Panc1 (cell line): ENCODE results near the gene PMF1. TPM values are rescaled to one million over a fixed set of nuclear protein-coding genes. Genes with fewer than 3 reads are reported as not detected.
A peak's percentile ranks its signal among the peaks of the same experiment; 100 is the strongest.

Experiments used
- ATAC-seq: fragments of 200-7000 bp; cut with Tn5 transposase; 2 replicates; pipeline ENCODE4 v1.9.1; 2020; ENCODE audit warnings: mild to moderate bottlenecking, moderate library complexity
- BruUV-seq: library from RNA; stranded (reverse); fragments of 400-500 nt; replicated peaks from 2 replicates; lab custom pipeline; 2021; lab: Mats Ljungman, UMichigan
- CTCF ChIA-PET: fragments of 300-600 bp; sonication (Branson Sonifier 250); formaldehyde crosslinking; loops from one replicate; lab custom pipeline; 2022; ENCODE audit warnings: antibody characterized with exemption; lab: Charles Lee
- POLR2A ChIA-PET: fragments of 300-600 bp; sonication (Branson Sonifier 250); formaldehyde crosslinking; loops from one replicate; lab custom pipeline; 2022; ENCODE audit warnings: antibody characterized with exemption; lab: Charles Lee
- DNase-seq: peaks from one replicate; pipeline ENCODE4 v3.0.0-alpha.2; 2010; ENCODE audit warnings: low read depth, low spot score
- H3K27ac ChIP-seq: 2 replicates; pipeline ENCODE4 v1.5.1; 2011; ENCODE audit warnings: mild to moderate bottlenecking, low read length, inconsistent platforms
- H3K27me3 ChIP-seq: fragments of 200-500 bp; sonication (Bioruptor generic); 2 replicates; pipeline ENCODE4 v1.6.0; 2014; ENCODE audit warnings: low read length, inconsistent platforms; ENCODE audit not compliant: control insufficient read depth, insufficient read depth
- H3K36me3 ChIP-seq: fragments of 200-500 bp; sonication (Bioruptor generic); 2 replicates; pipeline ENCODE4 v1.5.1; 2014; ENCODE audit warnings: inconsistent platforms, mild to moderate bottlenecking, low read length, moderate library complexity; ENCODE audit not compliant: control insufficient read depth, insufficient read depth
- H3K4me1 ChIP-seq: 2 replicates; pipeline ENCODE4 v1.5.1; 2011; ENCODE audit warnings: inconsistent platforms, mild to moderate bottlenecking, low read length, moderate library complexity; ENCODE audit not compliant: control insufficient read depth, insufficient read depth
- H3K4me3 ChIP-seq, 2 experiments: 2 replicates each; pipeline ENCODE4 v1.5.1; 2011 to 2012; ENCODE audit warnings: low read depth in 2 of 2, low read length in 2 of 2, mild to moderate bottlenecking in 2 of 2, inconsistent platforms in 1 of 2, moderate library complexity in 1 of 2
- H3K9me3 ChIP-seq: fragments of 200-500 bp; sonication (Bioruptor generic); 2 replicates; pipeline ENCODE4 v1.5.1; 2014; ENCODE audit warnings: low read depth, mild to moderate bottlenecking, inconsistent platforms, low read length, moderate library complexity; ENCODE audit not compliant: control insufficient read depth, insufficient read depth
- CTCF ChIP-seq: fragments of 450-650 bp; IDR thresholded peaks from 2 replicates; pipeline ENCODE4 v1.5.1; 2017; ENCODE audit warnings: mild to moderate bottlenecking
- POLR2AphosphoS5 ChIP-seq: IDR thresholded peaks from 2 replicates; pipeline ENCODE4 v1.6.1; 2012; ENCODE audit warnings: mild to moderate bottlenecking, low read depth, low read length, moderate library complexity
- REST ChIP-seq, 2 experiments: IDR thresholded peaks; 2 replicates each; pipeline ENCODE4 v1.6.1; 2011 to 2012; ENCODE audit warnings: low read depth in 2 of 2, control low read depth in 1 of 2, low read length in 1 of 2, mild to moderate bottlenecking in 1 of 2, moderate library complexity in 1 of 2; ENCODE audit not compliant: insufficient read depth in 1 of 2
- SIN3A ChIP-seq: IDR thresholded peaks from 2 replicates; pipeline ENCODE4 v1.6.1; 2012; ENCODE audit warnings: low read depth, mild to moderate bottlenecking, low read length, moderate library complexity, borderline replicate concordance; ENCODE audit not compliant: insufficient read depth
- TCF7L2 ChIP-seq: IDR thresholded peaks from 2 replicates; pipeline ENCODE4 v1.6.1; 2011; ENCODE audit warnings: mild to moderate bottlenecking, low read depth, low read length, inconsistent platforms
- in situ Hi-C: cut with HindIII; loops from 2 replicates; pipeline ENCODE4 v1.10.0; 2016; ENCODE audit warnings: low sequenced_read_pairs, low pct_unique_long_range_greater_than_20kb
- intact Hi-C: fragments of 100-400 bp; cut with micrococcal nuclease; formaldehyde crosslinking; loops from one replicate; pipeline ENCODE4 v1.10.0; 2022; ENCODE audit not compliant: unreplicated experiment
- total RNA-seq: library from RNA; stranded (reverse); gene quantifications from one replicate; pipeline ENCODE4 v1.2.1, GENCODE V29; 2021; ENCODE audit not compliant: unreplicated experiment

PMF1 gene
- total RNA-seq, 1 experiment from 2014 or later: 57.5 TPM

GRCh38 chr1:156282479-156283222 is 69.8 kb downstream of the PMF1 start, which contains the start of gene SMG5:
TSS of gene SMG5 (minus strand) at chr1:156282825. CDS start at chr1:156282680, 145 bp downstream.
- Histone ChIP-seq H3K4me1 (peaks cover 14% of the 10 kb centered on the region), H3K36me3 (peaks cover 20% of the 10 kb centered on the region), H3K27me3 (no peaks in the 10 kb centered on the region), H3K9me3 (no peaks in the 10 kb centered on the region), H3K4me3 (peak within 1 kb of the TSS; percentile 75 to 92), H3K27ac (peak within 1 kb of the TSS; percentile 98)
- peak; percentile 46; the same call in 1 of the 2 replicates for TF ChIP-seq TCF7L2
- peak; percentile 93; the same call in 1 of the 2 replicates for TF ChIP-seq SIN3A
- no peak for TF ChIP-seq CTCF
- TF ChIP-seq POLR2AphosphoS5: peak; percentile 83
- TF ChIP-seq REST (IDR thresholded peaks at IDR 0.05; ENCODE audit: insufficient read depth in 1 of 2, low read depth in 2 of 2, low read length in 1 of 2): peak in 1 of 2 experiments; percentile 55; a peak in 1 of 4 replicates
- in situ Hi-C loops (no loop called here), intact Hi-C loops (no loop called here)
- peak; percentile 90 for DNase-seq
- ATAC-seq: peak; percentile 96
- ChIA-PET CTCF (no interaction called here), POLR2A (interaction anchor here (0.6 to 1.6 kb wide), 2 partner anchors 12 to 761 kb away, joined by 3 to 12 read pairs; no protein-coding TSS in a partner anchor)
- no TSS peak for BruUV-seq

GRCh38 chr1:156283521-156283920 is 70.7 kb downstream of the PMF1 start:
- Histone ChIP-seq H3K4me1 (peaks cover 14% of the 10 kb centered on the region), H3K4me3 (peak overlapping the region; percentile 75 to 92), H3K27me3 (no peaks in the 10 kb centered on the region), H3K36me3 (peaks cover 17% of the 10 kb centered on the region), H3K9me3 (no peaks in the 10 kb centered on the region), H3K27ac (peak overlapping the region; percentile 98)
- no peak for TF ChIP-seq TCF7L2
- TF ChIP-seq REST (IDR thresholded peaks at IDR 0.05; ENCODE audit: insufficient read depth in 1 of 2, low read depth in 2 of 2, low read length in 1 of 2): no peak
- no peak for TF ChIP-seq SIN3A
- no peak for TF ChIP-seq CTCF
- TF ChIP-seq POLR2AphosphoS5: no peak
- ChIA-PET POLR2A (interaction anchor here (0.5 kb wide), 1 partner anchor 18 kb away, joined by 4 read pairs; no protein-coding TSS in a partner anchor), CTCF (no interaction called here)
- in situ Hi-C loops: no loop called here
- intact Hi-C loops: no loop called here
- BruUV-seq: no TSS peak
- ATAC-seq (no peak), DNase-seq (no peak)
